Calu3 (cell line): ENCODE results near the gene ADGRL3. TPM values are rescaled to one million over a fixed set of nuclear protein-coding genes. Genes with fewer than 3 reads are reported as not detected.

Experiments
- BruUV-seq: library from RNA; stranded (reverse); fragments of 400-500 nt; replicated peaks from 2 replicates; lab custom pipeline; 2021; lab: Mats Ljungman, UMichigan
- CTCF ChIA-PET: fragments of 300-600 bp; sonication (Branson Sonifier 250); formaldehyde crosslinking; loops from one replicate; lab custom pipeline; 2022; ENCODE audit warnings: antibody characterized with exemption; lab: Charles Lee
- DNase-seq: peaks from one replicate; pipeline ENCODE4 v3.0.0; 2022
- H3K27ac Mint-ChIP-seq: one replicate; pipeline ENCODE4 v1.8.0; 2022; ENCODE audit warnings: mixed read lengths; ENCODE audit not compliant: unreplicated experiment
- H3K27me3 Mint-ChIP-seq: one replicate; pipeline ENCODE4 v1.8.0; 2022; ENCODE audit warnings: mixed read lengths; ENCODE audit not compliant: unreplicated experiment
- H3K36me3 Mint-ChIP-seq: one replicate; pipeline ENCODE4 v1.8.0; 2022; ENCODE audit warnings: mild to moderate bottlenecking, moderate library complexity, mixed read lengths; ENCODE audit not compliant: insufficient read depth, unreplicated experiment
- H3K4me1 Mint-ChIP-seq: one replicate; pipeline ENCODE4 v1.8.0; 2022; ENCODE audit warnings: mild to moderate bottlenecking, low read depth, mixed read lengths; ENCODE audit not compliant: unreplicated experiment
- H3K4me3 Mint-ChIP-seq: one replicate; pipeline ENCODE4 v1.8.0; 2022; ENCODE audit warnings: mild to moderate bottlenecking, low read depth, moderate library complexity, mixed read lengths; ENCODE audit not compliant: unreplicated experiment
- H3K9me3 Mint-ChIP-seq: one replicate; pipeline ENCODE4 v1.8.0; 2022; ENCODE audit warnings: low read depth, mixed read lengths; ENCODE audit not compliant: unreplicated experiment
- intact Hi-C: fragments of 100-400 bp; cut with micrococcal nuclease; formaldehyde crosslinking; loops from one replicate; pipeline ENCODE4 v1.10.0; 2022; ENCODE audit not compliant: unreplicated experiment
- total RNA-seq: library from RNA; stranded (reverse); gene quantifications from 2 replicates; pipeline ENCODE4 v1.2.3, GENCODE V29; 2022
- TF ChIP-seq, protein P1 (sequence below): fragments of 200-600 bp; IDR thresholded peaks from one replicate; pipeline ENCODE4 v1.8.0; 2022; ENCODE audit warnings: antibody characterized with exemption; ENCODE audit not compliant: unreplicated experiment

The ADGRL3 gene
- total RNA-seq, 1 experiment from 2014 or later, result 0.66 TPM

DNA sequence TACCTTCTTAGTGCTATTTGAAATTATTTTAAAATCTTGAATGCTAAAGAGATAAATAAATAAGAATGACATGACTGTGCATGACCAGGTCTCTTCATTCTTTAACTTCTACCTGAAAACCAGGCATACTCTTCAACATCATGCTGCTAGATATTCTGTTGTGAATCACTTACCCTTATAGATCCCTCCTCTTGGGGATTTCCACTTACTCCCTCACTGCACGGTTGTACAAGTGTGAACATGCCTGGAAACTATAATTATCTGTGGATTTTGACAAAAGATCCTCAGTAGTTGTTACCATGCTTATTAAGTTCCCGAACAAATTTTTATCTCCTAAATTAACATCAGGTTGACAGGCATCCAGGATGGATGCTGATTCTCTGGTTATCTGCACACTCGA lies 54.3 kb downstream of the ADGRL3 start:
- H3K27ac Mint-ChIP-seq, result no peak overlapping the region
- no peaks in the 10 kb centered on the region for H3K36me3 Mint-ChIP-seq
- no TSS peak for BruUV-seq
- no peak for DNase-seq
- no peaks in the 10 kb centered on the region for H3K4me1 Mint-ChIP-seq
- TF ChIP-seq, protein P1, sequence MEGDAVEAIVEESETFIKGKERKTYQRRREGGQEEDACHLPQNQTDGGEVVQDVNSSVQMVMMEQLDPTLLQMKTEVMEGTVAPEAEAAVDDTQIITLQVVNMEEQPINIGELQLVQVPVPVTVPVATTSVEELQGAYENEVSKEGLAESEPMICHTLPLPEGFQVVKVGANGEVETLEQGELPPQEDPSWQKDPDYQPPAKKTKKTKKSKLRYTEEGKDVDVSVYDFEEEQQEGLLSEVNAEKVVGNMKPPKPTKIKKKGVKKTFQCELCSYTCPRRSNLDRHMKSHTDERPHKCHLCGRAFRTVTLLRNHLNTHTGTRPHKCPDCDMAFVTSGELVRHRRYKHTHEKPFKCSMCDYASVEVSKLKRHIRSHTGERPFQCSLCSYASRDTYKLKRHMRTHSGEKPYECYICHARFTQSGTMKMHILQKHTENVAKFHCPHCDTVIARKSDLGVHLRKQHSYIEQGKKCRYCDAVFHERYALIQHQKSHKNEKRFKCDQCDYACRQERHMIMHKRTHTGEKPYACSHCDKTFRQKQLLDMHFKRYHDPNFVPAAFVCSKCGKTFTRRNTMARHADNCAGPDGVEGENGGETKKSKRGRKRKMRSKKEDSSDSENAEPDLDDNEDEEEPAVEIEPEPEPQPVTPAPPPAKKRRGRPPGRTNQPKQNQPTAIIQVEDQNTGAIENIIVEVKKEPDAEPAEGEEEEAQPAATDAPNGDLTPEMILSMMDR, result no peak
- H3K9me3 Mint-ChIP-seq, result no peaks in the 10 kb centered on the region
- H3K27me3 Mint-ChIP-seq, result no peaks in the 10 kb centered on the region
- no peak overlapping the region for H3K4me3 Mint-ChIP-seq
- intact Hi-C loops, result no loop called here
- CTCF ChIA-PET, result no interaction called here

DNA sequence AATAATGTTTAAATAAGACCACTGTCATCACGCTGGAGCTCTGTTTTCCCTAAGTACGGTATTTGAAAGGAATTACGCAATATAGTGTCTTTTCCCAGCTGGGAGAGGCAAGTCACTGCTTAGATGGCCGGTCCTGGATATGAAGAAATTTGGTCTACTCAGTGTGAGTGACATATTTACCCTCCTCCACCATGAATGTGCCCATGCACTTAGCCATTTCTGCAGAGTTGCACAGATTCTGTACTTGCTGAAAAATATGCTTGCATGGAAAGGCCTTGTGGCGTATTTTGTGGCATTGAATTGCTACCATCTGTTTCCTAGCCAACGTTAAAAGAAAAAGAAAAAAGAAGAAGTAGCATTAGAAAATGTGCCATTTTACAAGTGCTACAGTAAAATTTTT lies 73.1 kb downstream of the ADGRL3 start:
- no TSS peak for BruUV-seq
- no peaks in the 10 kb centered on the region for H3K4me1 Mint-ChIP-seq
- CTCF ChIA-PET, result no interaction called here
- no peak for DNase-seq
- intact Hi-C loops, result no loop called here
- no peak overlapping the region for H3K27ac Mint-ChIP-seq
- H3K27me3 Mint-ChIP-seq, result no peaks in the 10 kb centered on the region
- TF ChIP-seq, protein P1, result no peak
- H3K36me3 Mint-ChIP-seq, result no peaks in the 10 kb centered on the region
- H3K9me3 Mint-ChIP-seq, result no peaks in the 10 kb centered on the region
- no peak overlapping the region for H3K4me3 Mint-ChIP-seq

DNA sequence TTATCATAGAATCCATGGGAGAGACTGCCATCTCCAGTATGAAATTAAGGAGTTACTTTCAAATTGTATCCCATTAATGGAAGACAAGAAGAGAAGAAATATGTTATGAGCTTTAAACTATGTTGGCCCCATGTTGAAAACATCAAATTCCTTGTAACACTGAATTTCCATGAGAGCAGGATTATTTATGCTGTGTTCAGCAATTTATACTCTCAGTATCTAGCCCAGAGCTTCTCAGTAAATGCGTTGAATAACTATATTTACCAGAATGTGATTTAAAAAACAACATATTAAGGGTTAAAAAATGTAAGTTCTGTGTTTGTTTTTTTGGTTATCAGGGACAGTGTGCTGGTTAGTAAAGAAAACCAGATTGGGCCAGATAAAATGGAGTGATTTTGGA lies 74.2 kb downstream of the ADGRL3 start:
- Mint-ChIP-seq H3K36me3 (no peaks in the 10 kb centered on the region), H3K27ac (no peak overlapping the region), H3K4me1 (no peaks in the 10 kb centered on the region), H3K9me3 (no peaks in the 10 kb centered on the region), H3K27me3 (no peaks in the 10 kb centered on the region), H3K4me3 (no peak overlapping the region)
- DNase-seq, result no peak
- no TSS peak for BruUV-seq
- TF ChIP-seq, protein P1, result no peak
- CTCF ChIA-PET, result no interaction called here
- intact Hi-C loops, result no loop called here

DNA sequence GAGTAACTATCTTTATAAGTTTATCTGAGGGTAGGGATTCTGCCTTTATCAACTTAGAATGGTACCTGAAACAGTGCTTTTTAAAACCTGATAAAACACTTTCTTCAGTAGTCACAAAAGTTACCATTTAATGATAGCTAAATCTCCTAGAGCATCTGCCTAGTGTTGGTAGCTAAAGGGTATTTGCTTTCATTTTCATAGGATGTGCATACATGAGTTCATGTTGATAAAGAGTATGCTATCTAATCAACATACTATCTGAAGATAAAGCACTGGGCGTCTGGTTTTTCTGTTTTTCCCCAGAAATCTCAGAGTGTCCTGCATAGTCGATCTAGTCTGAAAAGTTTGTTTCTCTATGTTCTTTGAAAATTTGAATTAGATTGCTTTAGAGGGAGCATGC lies 75.1 kb downstream of the ADGRL3 start:
- Mint-ChIP-seq H3K4me3 (no peak overlapping the region), H3K27me3 (no peaks in the 10 kb centered on the region), H3K27ac (no peak overlapping the region), H3K9me3 (no peaks in the 10 kb centered on the region), H3K36me3 (no peaks in the 10 kb centered on the region), H3K4me1 (no peaks in the 10 kb centered on the region)
- no TSS peak for BruUV-seq
- TF ChIP-seq, protein P1, result no peak
- CTCF ChIA-PET, result no interaction called here
- no peak for DNase-seq
- intact Hi-C loops, result no loop called here
